ENCODE results near the gene CD86.

Gene CD86

DNA sequence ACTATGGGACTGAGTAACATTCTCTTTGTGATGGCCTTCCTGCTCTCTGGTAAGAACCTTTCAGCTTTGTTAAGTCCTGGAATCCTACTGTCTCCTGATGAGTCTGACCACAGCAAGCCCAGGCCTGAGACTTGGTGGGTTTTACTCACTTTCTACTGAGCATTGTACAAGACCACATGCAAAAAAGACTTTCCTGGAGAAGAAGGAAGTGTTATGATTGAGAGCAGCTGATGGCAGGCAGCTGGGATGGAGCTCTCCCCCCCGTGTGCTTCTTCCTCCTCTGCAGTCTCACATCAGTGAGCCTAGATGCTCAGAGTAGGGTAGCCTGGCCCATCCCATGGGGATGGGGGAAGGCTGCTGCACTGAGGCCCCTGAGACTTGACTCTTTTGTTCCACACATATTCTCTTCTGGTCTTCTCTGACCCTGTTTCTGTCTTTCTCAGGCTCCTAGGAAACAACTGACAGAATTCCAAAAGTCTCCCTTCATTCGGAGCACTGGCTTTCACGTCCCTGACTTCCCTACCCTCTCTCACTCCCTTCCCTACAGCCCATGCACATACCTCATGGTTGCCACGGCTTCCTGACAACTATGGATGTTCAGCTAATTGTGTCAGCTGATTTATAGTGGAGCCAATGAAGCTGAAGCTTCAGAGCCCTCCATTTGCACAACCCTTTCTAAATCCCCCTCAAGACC lies 36.6 kb downstream of the CD86 start:
- Histone ChIP-seq H3K4me3 (no peak overlapping the region), H3K27ac (no peak overlapping the region), H3K9ac (ENCODE audit: insufficient read length) (no peak overlapping the region), H3K9me3 (ENCODE audit: low read depth, low read length) (no peaks in the 10 kb centered on the region), H3K36me3 (ENCODE audit: insufficient read depth, low read length) (no peaks in the 10 kb centered on the region)
- no peak for DNase-seq (ENCODE audit: low read depth, low spot score)
- TF ChIP-seq POLR2AphosphoS5 (IDR thresholded peaks at IDR 0.05; ENCODE audit: borderline replicate concordance, low read depth, low read length) = no peak
- no peak for TF ChIP-seq EZH2 (IDR thresholded peaks at IDR 0.05)
- no peak for TF ChIP-seq FOXP2 (optimal IDR thresholded peaks at IDR 0.05; ENCODE audit: control extremely low read depth, extremely low read length, insufficient read depth)

DNA sequence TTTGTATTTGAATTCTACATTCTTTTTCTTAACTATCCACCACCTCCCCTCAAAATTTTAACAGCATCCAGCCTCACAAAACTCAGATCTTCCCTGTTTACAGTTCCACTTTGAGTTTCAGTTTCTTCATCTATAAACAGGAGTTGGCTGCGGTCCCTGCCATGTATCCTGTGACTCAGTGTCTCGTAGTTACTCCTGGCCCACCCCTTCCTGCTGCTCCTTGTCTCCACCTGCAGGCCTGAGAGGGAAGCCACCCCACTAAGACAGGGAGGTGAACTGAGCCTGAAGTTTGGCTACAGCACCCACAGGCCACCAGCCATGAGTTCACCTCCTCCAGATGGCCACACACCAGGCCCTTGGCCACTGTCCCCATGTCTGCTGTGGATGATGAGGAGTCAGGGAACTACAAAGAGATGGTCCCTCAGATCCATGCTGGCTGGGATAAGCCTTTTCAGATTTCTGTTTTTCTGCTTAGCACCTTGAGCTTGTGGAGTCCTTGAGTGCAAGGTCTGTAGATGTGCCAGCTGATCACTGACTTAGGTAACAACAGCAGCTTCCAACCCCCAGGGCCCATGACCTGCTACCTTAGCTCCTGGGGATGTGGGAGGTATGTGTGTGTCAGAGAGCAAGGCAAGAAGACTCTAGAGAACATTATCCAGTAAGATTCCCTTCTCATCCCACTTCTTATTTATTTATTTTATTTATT lies 37.5 kb downstream of the CD86 start:
- Histone ChIP-seq H3K36me3 (ENCODE audit: insufficient read depth, low read length) (no peaks in the 10 kb centered on the region), H3K27ac (no peak overlapping the region), H3K9me3 (ENCODE audit: low read depth, low read length) (no peaks in the 10 kb centered on the region), H3K9ac (ENCODE audit: insufficient read length) (no peak overlapping the region), H3K4me3 (no peak overlapping the region)
- DNase-seq (ENCODE audit: low read depth, low spot score) = no peak
- TF ChIP-seq EZH2 (IDR thresholded peaks at IDR 0.05) (no peak), POLR2AphosphoS5 (IDR thresholded peaks at IDR 0.05; ENCODE audit: borderline replicate concordance, low read depth, low read length) (no peak), FOXP2 (optimal IDR thresholded peaks at IDR 0.05; ENCODE audit: control extremely low read depth, extremely low read length, insufficient read depth) (no peak)

GRCh38 chr3:122094125-122094524 lies 39.0 kb downstream of the CD86 start:
- no peak for DNase-seq (ENCODE audit: low read depth, low spot score)
- no peaks in the 10 kb centered on the region for H3K9me3 ChIP-seq (ENCODE audit: low read depth, low read length)
- no peak overlapping the region for H3K27ac ChIP-seq
- no peak overlapping the region for H3K9ac ChIP-seq (ENCODE audit: insufficient read length)
- H3K36me3 ChIP-seq (ENCODE audit: insufficient read depth, low read length) = no peaks in the 10 kb centered on the region
- TF ChIP-seq EZH2 (IDR thresholded peaks at IDR 0.05) = no peak
- no peak overlapping the region for H3K4me3 ChIP-seq

- no peak for DNase-seq (ENCODE audit: low read depth, low spot score)
- no peak for TF ChIP-seq POLR2AphosphoS5 (IDR thresholded peaks at IDR 0.05; ENCODE audit: borderline replicate concordance, low read depth, low read length)
- no peak for TF ChIP-seq EZH2 (IDR thresholded peaks at IDR 0.05)
- no peak for TF ChIP-seq FOXP2 (optimal IDR thresholded peaks at IDR 0.05; ENCODE audit: control extremely low read depth, extremely low read length, insufficient read depth)
- Histone ChIP-seq H3K36me3 (ENCODE audit: insufficient read depth, low read length) (no peaks in the 10 kb centered on the region), H3K27ac (no peak overlapping the region), H3K9ac (ENCODE audit: insufficient read length) (no peak overlapping the region), H3K4me3 (no peak overlapping the region), H3K9me3 (ENCODE audit: low read depth, low read length) (no peaks in the 10 kb centered on the region)
Observed at GRCh38 chr3:122094693-122095092, 39.5 kb downstream of the CD86 start.

GRCh38 chr3:122097141-122097540 lies 42.0 kb downstream of the CD86 start:
- TF ChIP-seq FOXP2 (optimal IDR thresholded peaks at IDR 0.05; ENCODE audit: control extremely low read depth, extremely low read length, insufficient read depth) = no peak
- TF ChIP-seq EZH2 (IDR thresholded peaks at IDR 0.05) = no peak
- no peak for TF ChIP-seq POLR2AphosphoS5 (IDR thresholded peaks at IDR 0.05; ENCODE audit: borderline replicate concordance, low read depth, low read length)
- DNase-seq (ENCODE audit: low read depth, low spot score) = no peak
- Histone ChIP-seq H3K9ac (ENCODE audit: insufficient read length) (no peak overlapping the region), H3K9me3 (ENCODE audit: low read depth, low read length) (no peaks in the 10 kb centered on the region), H3K4me3 (no peak overlapping the region), H3K36me3 (ENCODE audit: insufficient read depth, low read length) (no peaks in the 10 kb centered on the region), H3K27ac (no peak overlapping the region)

DNA sequence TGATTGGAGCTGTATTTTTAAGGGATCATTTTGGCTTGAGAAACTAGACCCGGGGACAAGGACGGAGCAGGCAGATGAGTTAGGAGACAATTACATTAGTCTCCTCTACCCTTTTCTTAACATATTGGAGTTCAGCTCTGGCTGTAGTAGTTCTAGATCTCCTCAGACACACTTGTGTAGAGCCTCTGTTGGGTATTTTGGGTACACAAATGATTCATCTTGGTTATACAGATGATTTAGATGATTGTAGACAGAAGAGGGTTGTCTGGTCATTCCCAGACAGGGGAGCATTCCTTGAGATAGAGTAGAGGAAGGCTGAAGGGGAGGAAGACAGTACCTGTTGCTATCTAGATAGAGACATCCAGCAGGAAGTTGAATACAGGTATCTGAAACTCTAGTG lies 43.4 kb downstream of the CD86 start:
- Histone ChIP-seq H3K4me3 (no peak overlapping the region), H3K9me3 (ENCODE audit: low read depth, low read length) (no peaks in the 10 kb centered on the region), H3K9ac (ENCODE audit: insufficient read length) (no peak overlapping the region), H3K27ac (no peak overlapping the region), H3K36me3 (ENCODE audit: insufficient read depth, low read length) (no peaks in the 10 kb centered on the region)
- no peak for DNase-seq (ENCODE audit: low read depth, low spot score)
- TF ChIP-seq POLR2AphosphoS5 (IDR thresholded peaks at IDR 0.05; ENCODE audit: borderline replicate concordance, low read depth, low read length) = no peak
- no peak for TF ChIP-seq EZH2 (IDR thresholded peaks at IDR 0.05)
- no peak for TF ChIP-seq FOXP2 (optimal IDR thresholded peaks at IDR 0.05; ENCODE audit: control extremely low read depth, extremely low read length, insufficient read depth)

DNA sequence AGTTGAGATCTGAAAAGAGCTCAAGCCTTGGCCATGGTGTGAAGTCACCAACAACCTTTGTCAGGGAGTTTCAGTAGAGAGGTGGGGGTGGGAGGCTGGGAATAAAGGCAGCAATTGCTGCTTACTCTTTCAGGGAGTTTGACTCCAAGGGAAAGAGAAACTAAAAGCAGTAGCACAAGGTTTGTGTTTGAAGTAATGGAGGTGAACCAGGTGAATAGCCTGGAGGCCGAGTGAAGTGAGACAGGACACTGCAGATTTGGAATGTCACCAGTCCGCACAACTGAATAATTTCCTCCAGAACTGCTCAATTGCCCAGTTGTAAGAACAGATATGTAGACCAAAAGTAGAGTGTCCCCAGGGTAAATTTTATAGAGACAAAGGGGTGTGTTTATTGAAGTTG lies 44.1 kb downstream of the CD86 start:
- Histone ChIP-seq H3K9ac (ENCODE audit: insufficient read length) (no peak overlapping the region), H3K36me3 (ENCODE audit: insufficient read depth, low read length) (no peaks in the 10 kb centered on the region), H3K4me3 (no peak overlapping the region), H3K9me3 (ENCODE audit: low read depth, low read length) (no peaks in the 10 kb centered on the region), H3K27ac (no peak overlapping the region)
- no peak for TF ChIP-seq POLR2AphosphoS5 (IDR thresholded peaks at IDR 0.05; ENCODE audit: borderline replicate concordance, low read depth, low read length)
- TF ChIP-seq EZH2 (IDR thresholded peaks at IDR 0.05) = no peak
- TF ChIP-seq FOXP2 (optimal IDR thresholded peaks at IDR 0.05; ENCODE audit: control extremely low read depth, extremely low read length, insufficient read depth) = no peak
- no peak for DNase-seq (ENCODE audit: low read depth, low spot score)

DNA sequence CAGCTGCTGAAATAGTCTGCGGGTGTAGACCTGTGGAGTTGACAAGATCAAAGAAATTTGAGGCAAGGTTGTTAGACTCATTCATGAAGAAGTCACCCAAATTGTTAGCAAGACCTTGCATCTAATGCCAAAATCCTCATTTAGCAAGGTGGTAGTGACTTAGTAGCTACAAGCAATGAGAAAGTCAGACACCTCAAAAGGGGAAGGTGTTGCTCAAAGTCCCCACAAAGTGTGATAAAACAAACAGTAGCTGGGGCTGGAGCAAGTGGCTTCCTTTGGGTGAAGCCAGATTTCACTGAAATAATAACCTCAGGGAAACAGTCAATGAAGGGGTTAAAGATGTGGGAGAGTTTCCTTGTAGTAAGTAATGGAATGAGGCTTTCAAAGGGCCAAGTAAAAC lies 44.9 kb downstream of the CD86 start:
- no peak for DNase-seq (ENCODE audit: low read depth, low spot score)
- Histone ChIP-seq H3K36me3 (ENCODE audit: insufficient read depth, low read length) (no peaks in the 10 kb centered on the region), H3K9ac (ENCODE audit: insufficient read length) (no peak overlapping the region), H3K27ac (no peak overlapping the region), H3K4me3 (no peak overlapping the region), H3K9me3 (ENCODE audit: low read depth, low read length) (no peaks in the 10 kb centered on the region)
- TF ChIP-seq FOXP2 (optimal IDR thresholded peaks at IDR 0.05; ENCODE audit: control extremely low read depth, extremely low read length, insufficient read depth) (no peak), EZH2 (IDR thresholded peaks at IDR 0.05) (no peak), POLR2AphosphoS5 (IDR thresholded peaks at IDR 0.05; ENCODE audit: borderline replicate concordance, low read depth, low read length) (no peak)
